Germinal center (tissue), 1 donor: Measurements from ENCODE around the gene KRTAP1-1.
"Not testable (repeated sequence)": the region's sequence is repeated elsewhere in the genome, so short reads cannot be mapped to it uniquely, and the experiment has no call there.

Experiments
- DNase-seq: peaks from one replicate; pipeline ENCODE4 v3.0.0; 2012; ENCODE audit warnings: mixed read lengths, low spot score

KRTAP1-1 gene, protein sequence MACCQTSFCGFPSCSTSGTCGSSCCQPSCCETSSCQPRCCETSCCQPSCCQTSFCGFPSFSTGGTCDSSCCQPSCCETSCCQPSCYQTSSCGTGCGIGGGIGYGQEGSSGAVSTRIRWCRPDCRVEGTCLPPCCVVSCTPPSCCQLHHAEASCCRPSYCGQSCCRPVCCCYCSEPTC

GRCh38 chr17:41040783-41041571, at the start of gene KRTAP1-1:
Gene KRTAP1-1, minus strand, starts transcription at chr17:41041450. Its CDS starts 53 bp downstream, at chr17:41041397.
- not testable (repeated sequence) for DNase-seq

DNA sequence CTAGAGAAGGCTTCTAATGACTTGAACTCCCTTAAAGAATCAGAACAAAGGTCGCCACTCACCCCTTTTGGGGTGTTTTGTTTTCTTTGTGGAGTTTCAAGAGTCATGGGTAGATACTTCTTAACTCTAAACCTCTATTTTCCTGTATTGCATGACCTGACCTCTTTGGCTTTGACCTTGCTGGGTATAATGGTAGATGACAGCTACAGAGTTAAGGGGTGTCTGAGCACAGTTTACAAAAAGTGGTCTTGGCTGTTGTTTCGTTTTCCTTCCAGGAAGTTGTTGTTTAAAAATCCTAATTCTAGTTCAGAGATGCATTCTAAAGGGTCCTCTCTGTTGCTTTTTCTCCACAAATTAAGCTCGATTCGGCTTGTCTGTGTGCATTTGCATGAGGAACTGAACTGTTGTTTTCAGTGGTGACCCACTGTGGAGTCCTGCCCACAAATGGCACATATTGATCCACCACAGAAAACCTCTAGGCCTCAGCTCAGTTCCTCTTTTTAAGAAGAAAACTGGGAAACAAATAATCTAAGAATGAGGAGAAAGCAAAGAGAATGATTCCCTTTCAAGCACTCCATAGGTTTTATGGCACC, 47.6 kb upstream of the KRTAP1-1 start:
- DNase-seq = not testable (repeated sequence)

DNA sequence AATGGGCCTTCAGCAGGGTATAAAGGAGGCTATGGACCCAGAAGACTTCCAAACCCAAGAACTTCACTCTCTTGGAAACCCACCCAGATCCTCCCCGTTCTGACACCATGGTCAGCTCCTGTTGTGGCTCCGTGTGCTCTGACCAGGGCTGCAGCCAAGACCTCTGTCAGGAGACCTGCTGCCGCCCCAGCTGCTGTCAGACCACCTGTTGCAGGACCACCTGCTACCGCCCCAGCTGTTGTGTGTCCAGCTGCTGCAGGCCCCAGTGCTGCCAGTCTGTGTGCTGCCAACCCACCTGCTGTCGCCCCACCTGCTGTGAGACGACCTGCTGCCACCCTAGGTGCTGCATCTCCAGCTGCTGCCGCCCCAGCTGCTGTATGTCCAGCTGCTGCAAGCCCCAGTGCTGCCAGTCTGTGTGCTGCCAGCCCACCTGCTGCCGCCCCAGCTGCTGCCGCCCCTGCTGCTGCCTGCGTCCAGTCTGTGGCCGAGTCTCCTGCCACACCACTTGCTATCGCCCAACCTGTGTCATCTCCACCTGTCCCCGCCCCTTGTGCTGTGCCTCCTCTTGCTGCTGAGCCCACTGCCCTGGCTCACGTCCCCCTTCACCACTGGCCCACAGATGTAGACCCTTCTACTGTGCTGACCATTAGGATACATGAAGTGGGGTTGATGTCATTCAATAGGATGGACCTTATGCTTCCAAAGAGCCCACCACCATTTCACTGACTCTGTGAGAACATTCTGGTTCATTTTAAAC, 43.0 kb upstream of the KRTAP1-1 start, which contains the start of gene KRTAP4-7:
Gene KRTAP4-7, plus strand, starts transcription at position 51 of the 757 bp plus-strand sequence. Its CDS starts 57 bp downstream, at position 108.
- not testable (repeated sequence) for DNase-seq

DNA sequence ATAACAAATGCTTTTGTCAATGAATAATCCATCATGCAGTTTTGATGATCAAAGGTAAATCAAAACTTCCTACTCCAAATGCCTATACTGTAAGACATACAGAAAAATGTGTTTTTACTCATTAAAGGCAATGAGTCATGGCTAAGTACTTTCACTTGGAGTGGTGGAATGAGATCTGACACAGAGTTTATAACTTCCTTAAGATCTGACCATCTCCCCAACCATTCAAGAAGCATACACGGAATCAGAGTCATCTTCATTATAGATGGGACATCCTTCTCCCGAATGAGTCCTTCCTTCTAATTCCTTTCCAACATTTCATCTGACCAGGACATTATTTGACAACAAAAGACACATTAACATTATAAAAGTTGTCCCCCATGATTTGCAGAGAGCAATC, 42.2 kb upstream of the KRTAP1-1 start:
- not testable (repeated sequence) for DNase-seq

GRCh38 chr17:41082626-41083025, 41.4 kb upstream of the KRTAP1-1 start:
- no peak for DNase-seq

DNA sequence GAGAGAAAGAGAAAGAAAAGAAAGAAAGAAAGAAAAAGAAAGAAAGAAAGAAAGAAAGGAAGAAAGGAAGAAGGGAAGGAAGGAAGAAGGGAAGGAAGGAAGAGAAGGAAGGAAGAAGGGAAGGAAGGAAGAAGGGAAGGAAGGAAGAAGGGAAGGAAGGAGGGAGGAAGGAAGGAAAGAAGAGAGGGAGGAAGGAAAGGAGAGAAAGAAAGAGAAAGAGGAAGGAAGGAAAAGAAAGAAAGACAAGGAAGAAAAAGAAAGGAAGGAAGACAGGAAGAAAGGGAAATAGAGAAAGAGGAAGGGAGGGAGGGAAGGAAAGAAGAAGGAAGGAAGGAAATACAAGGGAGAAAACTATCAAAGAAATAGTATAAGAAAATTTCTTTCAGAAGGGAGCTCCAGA, 35.5 kb upstream of the KRTAP1-1 start:
- DNase-seq = no peak

GRCh38 chr17:41073676-41074075, 32.4 kb upstream of the KRTAP1-1 start:
- no peak for DNase-seq

GRCh38 chr17:41071606-41072360, 30.5 kb upstream of the KRTAP1-1 start:
- DNase-seq = no peak

DNA sequence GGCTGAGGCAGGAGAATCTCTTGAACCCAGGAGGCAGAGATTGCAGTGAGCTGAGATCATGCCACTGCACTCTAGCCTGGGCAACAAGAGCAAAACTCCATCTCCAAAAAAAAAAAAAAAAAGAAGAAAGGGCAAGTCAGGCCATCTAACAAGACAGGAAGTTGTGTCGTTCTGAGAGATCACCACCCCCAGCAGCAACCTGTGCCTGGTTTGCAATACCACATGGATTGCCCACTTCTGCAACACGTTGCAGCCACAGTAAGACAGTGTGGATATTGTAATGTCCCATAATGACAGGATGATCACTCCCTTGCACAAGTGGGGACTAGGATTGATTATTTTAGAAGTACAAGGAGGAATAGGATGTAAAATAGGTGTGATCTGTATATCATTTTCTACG, 27.8 kb upstream of the KRTAP1-1 start:
- no peak for DNase-seq

- no peak for DNase-seq
Observed at GRCh38 chr17:41067281-41067680, 26.0 kb upstream of the KRTAP1-1 start.

- DNase-seq = no peak
Observed at GRCh38 chr17:41065829-41066624, 24.8 kb upstream of the KRTAP1-1 start, which contains the start of gene KRTAP2-4. Gene KRTAP2-4, minus strand, starts transcription at chr17:41065879. Its CDS starts 34 bp downstream, at chr17:41065845.

- DNase-seq = not testable (repeated sequence)
Observed at GRCh38 chr17:41065016-41065689, 23.9 kb upstream of the KRTAP1-1 start.

- DNase-seq = no peak
Observed at GRCh38 chr17:41064301-41064700, 23.1 kb upstream of the KRTAP1-1 start.

DNA sequence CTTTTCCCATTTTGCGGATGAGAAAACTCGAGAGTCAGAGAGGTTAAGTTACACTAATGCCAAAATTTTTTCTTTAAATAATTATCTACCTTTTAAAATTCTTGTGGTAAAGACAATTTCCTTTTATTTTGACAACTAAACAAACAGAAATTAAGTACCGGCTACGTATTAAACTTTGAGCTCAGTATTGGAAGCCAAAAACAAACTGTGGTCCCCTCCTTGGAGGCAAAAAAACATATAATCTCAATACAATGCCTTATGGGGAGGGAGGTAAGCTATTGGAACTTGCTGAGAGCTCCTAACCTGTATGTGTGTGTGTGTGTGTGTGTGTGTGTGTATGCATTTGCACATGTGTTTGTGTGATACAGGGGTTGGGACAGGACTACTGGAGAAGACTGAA, 22.2 kb upstream of the KRTAP1-1 start:
- DNase-seq = no peak

- no peak for DNase-seq
Observed at GRCh38 chr17:41061964-41062363, 20.7 kb upstream of the KRTAP1-1 start.

GRCh38 chr17:41060052-41060604, 18.9 kb upstream of the KRTAP1-1 start, which contains the start of gene KRTAP2-3:
Gene KRTAP2-3, minus strand, starts transcription at chr17:41060114. Its CDS starts 64 bp downstream, at chr17:41060050.
- DNase-seq = no peak

DNA sequence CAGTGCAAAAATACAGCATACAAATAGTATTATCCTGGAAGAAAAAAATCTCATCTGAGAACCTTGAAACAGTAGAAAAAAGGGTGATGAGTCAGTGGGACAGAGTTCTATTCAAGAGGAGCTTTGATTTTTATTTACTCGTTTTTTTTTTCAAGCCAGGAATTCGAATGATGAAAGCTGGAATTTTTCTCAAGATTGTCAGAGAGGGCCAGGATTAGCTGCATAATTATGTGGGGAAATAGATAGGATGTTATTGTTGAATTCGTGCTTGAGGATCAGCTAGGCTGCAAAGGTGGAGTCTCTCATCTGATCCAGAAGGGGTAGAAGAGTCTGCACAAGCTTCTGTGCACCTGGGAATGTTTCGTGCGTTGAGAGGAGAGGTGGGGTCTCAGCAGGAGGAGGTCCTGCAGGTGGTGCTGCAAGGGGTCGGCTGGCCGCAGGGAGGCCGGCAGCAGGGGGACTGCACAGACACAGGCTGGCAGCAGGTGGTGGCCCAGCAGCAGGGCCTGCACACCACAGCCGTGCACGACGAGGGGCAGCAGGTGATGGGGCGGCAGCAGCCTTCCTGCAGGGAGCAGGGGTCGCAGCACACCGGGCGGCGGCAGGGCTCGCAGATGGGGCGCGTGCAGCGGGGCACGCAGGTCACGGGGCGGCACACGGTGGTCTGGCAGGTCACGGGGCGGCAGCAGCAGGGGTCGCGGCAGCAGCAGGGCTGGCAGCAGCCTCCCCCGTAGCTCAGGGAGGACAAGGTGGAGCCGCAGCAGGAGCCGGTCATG, 18.2 kb upstream of the KRTAP1-1 start:
- DNase-seq = not testable (repeated sequence)

- DNase-seq = no peak
Observed at GRCh38 chr17:41058741-41059140, 17.5 kb upstream of the KRTAP1-1 start.

DNA sequence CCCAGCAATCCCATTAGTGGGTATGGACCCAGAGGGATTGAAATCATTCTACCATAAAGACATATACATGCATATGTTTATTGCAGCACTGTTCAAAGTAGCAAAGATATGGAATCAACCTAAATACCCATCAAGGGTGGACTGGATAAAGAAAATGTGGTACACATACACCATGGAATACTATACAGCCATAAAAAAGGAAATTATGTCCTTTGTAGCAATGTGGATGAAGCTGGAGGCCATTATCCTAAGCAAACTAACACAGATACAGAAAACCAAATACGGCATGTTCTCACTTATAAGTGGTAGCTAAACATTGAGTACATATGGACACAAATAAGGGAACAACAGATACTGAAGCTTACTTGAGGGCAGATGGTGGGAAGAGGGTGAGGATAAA, 16.3 kb upstream of the KRTAP1-1 start:
- no peak for DNase-seq
